HG02870 (cell line): ENCODE measurements around the gene FNDC3B.

ENCODE experiments used
- ATAC-seq: cut with Tn5 transposase; IDR thresholded peaks from one replicate; pipeline ENCODE4 v1.9.1; 2021; ENCODE audit warnings: mild to moderate bottlenecking, moderate library complexity; ENCODE audit not compliant: unreplicated experiment

FNDC3B gene

DNA sequence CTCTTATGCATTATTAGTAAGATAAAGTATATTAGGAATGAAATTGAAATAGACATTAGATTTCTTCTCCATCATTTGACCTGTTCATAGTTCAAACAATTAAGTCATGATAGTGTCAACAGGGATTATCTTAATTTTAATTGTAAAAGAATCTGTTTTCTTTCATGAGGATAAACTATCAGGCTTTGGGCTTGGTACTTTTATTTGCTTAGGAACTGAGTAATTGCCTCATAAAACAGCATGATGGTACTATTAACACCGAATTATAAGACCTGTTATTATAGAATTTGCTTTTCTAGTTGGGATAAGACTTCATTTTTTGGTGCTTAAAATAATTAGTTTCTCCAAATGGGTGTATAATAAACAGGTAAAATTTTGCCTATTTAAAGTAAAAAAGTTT is 71.8 kb downstream of the FNDC3B start:
- ATAC-seq: no peak

DNA sequence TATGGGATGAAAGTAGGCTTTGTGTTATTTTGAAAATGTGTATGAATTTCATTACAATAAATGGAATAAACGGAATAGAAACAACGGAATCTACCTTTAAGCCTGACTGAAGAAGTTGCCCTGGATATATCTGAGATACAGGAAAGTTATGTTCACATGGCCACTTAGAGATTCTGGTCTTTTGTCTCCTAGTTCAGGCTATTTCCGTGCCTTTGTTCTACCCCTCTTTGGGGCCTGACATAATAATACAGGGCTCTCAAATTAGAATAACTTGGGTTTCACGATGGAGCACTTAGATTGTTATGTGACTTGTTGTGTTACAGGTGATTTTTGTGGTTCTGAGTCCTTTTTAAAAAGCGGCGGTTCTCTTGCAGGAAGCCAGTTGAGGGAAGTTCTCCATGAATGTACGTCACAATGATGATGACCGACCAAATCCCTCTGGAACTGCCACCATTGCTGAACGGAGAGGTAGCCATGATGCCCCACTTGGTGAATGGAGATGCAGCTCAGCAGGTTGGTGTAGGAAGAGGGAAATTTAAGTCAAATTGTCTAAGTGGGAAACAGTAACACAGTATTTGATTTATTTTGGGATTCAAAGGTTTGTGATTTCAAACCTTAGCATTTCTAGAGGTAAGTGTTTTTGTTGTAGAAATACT is 72.8 kb downstream of the FNDC3B start:
- no peak for ATAC-seq

GRCh38 chr3:172112734-172113120 is 73.3 kb downstream of the FNDC3B start:
- no peak for ATAC-seq

- no peak for ATAC-seq
These were observed 74.3 kb downstream of the FNDC3B start for GRCh38 chr3:172113710-172114109.

DNA sequence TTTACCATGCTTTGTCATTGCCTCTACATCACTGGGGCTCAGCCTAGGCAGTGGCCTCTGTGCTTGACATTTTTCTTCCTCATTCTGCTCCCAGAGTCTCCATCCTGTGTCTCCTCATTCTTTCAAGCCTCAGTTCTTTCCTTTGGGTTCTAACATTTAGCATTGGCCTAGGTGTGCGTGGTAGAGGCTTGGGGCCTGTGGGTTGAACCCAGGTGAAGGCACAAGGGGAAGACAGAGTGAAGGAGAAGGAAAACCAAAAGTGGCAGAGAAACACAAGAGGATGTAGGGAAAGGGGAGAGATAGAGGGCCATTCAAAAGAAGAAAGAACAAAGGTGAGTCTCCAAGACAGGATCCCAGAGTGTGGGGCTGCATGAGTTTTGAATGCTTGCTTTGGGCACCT is 75.7 kb downstream of the FNDC3B start:
- no peak for ATAC-seq

- no peak for ATAC-seq
These were observed 76.4 kb downstream of the FNDC3B start for GRCh38 chr3:172115787-172116186.

- ATAC-seq: no peak
These were observed 78.6 kb downstream of the FNDC3B start for GRCh38 chr3:172118019-172118418.

DNA sequence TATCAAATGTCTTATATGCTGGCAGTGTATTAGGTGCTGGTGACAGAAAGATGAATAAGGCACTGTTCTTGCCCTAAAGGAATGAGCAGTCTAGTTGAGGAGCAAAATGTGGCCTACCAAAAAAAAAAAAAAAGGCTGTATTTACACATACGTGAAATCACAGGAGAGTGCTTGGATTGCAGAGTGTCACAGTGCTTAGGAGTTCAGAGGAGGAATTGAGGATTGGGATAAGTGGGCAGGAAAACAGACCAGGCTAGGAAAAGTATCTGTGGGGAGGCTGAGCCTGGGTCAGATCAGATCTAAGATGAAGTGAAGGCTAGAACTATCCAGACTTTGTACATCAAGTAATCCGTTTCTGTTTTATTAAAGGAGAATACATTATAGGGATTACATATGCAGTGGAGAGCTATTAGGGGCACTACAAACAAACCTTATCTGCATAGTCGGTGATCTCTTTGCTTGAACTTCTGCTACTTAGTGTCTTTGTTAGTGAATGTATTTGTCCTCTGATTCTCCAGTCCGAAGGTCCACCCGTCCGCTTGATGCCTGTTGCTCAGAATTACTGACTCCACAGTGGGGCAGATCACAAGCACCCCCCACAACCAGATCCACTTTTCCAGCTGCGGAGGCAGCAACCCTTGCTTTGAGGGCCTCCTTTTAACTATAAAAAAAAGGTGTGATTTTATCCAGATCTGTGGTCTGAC is 80.0 kb downstream of the FNDC3B start:
- no peak for ATAC-seq

DNA sequence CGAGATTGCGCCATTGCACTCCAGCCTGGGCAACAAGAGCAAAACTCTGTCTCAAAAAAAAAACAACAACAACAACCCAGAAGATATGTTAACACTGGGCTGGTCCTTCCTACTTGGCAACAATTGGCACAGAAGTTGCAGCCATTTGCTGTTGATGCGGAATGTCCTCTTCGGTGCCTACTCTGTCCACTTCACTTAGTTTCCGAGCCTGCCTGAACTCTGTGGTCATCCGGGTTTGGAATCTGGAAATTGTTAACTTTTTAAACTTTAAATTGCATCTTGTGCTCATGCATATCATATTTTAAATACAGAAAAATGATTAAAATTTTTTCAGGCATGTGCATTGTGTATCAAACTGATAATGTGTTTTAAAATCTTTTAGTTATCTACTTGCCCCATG is 81.5 kb downstream of the FNDC3B start:
- no peak for ATAC-seq

GRCh38 chr3:172121981-172122380 is 82.6 kb downstream of the FNDC3B start:
- ATAC-seq: no peak

GRCh38 chr3:172124271-172124670 is 84.9 kb downstream of the FNDC3B start:
- no peak for ATAC-seq

- no peak for ATAC-seq
These were observed 85.7 kb downstream of the FNDC3B start for GRCh38 chr3:172125053-172125452.

- no peak for ATAC-seq
These were observed 86.6 kb downstream of the FNDC3B start for GRCh38 chr3:172125963-172126457.

DNA sequence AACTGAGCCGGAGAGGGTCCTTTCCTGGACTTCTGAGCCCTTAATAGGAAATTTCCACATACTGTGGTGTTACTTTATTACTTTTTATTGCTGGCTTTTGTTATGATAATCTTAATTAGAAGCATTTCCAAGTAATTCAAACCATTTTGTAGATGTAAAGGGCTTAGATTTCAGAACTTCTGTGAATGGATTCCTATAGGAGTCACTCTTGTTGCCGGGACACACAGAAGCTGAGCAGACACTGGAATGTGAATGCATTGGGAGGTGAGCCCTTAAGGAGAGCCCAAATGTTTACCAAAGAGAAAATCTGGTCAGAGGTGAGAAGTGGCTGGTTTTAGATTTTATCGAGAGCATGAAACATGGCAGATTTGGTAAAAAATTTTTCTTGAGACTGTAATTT is 87.4 kb downstream of the FNDC3B start:
- no peak for ATAC-seq

GRCh38 chr3:172127141-172127540 is 87.8 kb downstream of the FNDC3B start:
- no peak for ATAC-seq

DNA sequence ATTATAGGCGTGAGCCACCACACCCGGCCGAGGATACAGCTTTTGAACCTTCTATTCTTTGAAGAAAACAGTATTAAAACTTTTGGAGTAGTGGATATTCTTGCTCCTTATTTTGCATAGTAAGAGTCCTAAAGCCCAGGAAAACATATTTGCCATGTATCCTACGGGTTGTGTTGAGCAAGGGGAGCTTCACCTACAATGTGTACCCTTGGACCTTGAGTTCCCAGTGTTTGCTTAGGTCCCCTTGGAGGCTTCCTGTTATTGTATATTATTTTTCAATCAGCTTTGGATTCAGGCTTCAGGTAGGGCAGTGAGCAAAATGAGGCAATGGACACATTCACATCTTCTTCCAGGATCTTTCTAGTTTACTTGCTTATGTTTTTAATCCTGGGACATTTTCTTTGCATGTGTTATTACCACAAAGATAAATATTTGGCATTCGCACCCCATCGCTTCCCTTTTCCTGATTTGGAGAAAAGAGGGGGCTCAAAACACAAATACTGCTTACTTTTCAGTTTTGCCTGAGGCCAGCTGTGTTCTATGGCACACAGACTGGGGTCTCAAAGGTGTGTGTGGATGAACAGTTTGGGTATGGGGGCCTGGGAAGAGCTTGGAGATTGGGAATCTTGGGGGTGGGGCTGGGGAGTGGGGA is 88.7 kb downstream of the FNDC3B start:
- no peak for ATAC-seq

GRCh38 chr3:172128858-172129257 is 89.5 kb downstream of the FNDC3B start:
- no peak for ATAC-seq

DNA sequence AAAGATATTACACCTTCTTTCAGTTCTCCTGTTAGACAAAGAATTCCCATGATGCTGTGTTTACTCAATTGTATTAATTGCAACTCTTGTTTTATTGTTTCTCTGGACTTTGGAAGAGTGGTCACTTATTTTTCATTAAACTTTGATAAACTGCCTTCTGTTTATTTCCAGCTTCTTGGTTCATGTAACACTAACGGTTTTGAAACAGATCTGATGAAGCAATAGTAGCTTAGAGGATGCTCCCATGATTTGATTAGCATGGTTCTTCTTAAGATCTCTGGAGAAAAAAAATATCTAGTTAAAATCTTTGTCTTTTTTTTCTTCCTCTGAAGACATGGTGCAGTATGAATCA is 90.1 kb downstream of the FNDC3B start:
- no peak for ATAC-seq

GRCh38 chr3:172129850-172130716 is 90.7 kb downstream of the FNDC3B start:
- no peak for ATAC-seq

GRCh38 chr3:172130717-172131050 is 91.3 kb downstream of the FNDC3B start:
- no peak for ATAC-seq

GRCh38 chr3:172131746-172132145 is 92.4 kb downstream of the FNDC3B start:
- ATAC-seq: no peak
